Kidney (tissue), 14 donors: ENCODE results near the gene ZNF827. TPM values are rescaled to one million over a fixed set of nuclear protein-coding genes. Genes with fewer than 3 reads are reported as not detected.

Experiments used
- DNase-seq, 5 donors: peaks; one replicate each; pipeline ENCODE4 v3.0.0-alpha.2; 2013 to 2020
- FAIRE-seq: peaks from 2 replicates; lab custom pipeline; 2012; peaks lifted over from hg19 to GRCh38; lab: Jason Lieb, UNC
- H3K27ac ChIP-seq, 2 donors: one replicate each; pipeline ENCODE4 v1.7.0; 2013; ENCODE audit warnings: low read depth in 2 of 2, low read length in 2 of 2, inconsistent platforms in 1 of 2
- H3K27me3 ChIP-seq: one replicate; pipeline ENCODE4 v1.7.1; 2013; ENCODE audit warnings: low read length, inconsistent platforms; ENCODE audit not compliant: control insufficient read depth, insufficient read depth
- H3K36me3 ChIP-seq, 3 donors: one replicate each; pipeline versions ENCODE4 v1.7.0 to v1.7.1; 2013; ENCODE audit warnings: low read length in 3 of 3, control low read depth in 1 of 3, inconsistent platforms in 1 of 3; ENCODE audit not compliant: insufficient read depth in 3 of 3, control insufficient read depth in 2 of 3
- H3K4me1 ChIP-seq, 3 donors: one replicate each; pipeline versions ENCODE4 v1.7.0 to v1.7.1; 2013; ENCODE audit warnings: low read length in 3 of 3, inconsistent platforms in 1 of 3, low read depth in 1 of 3; ENCODE audit not compliant: control insufficient read depth in 2 of 3, insufficient read depth in 2 of 3
- H3K4me3 ChIP-seq, 3 donors: one replicate each; pipeline versions ENCODE4 v1.7.0 to v1.8.1; 2013; ENCODE audit warnings: low read length in 3 of 3, control low read depth in 1 of 3, inconsistent platforms in 1 of 3
- H3K9ac ChIP-seq, 3 donors: one replicate each; pipeline versions ENCODE4 v1.7.0 to v1.7.1; 2013; ENCODE audit warnings: low read length in 3 of 3, control low read depth in 1 of 3, inconsistent platforms in 1 of 3
- H3K9me3 ChIP-seq, 3 donors: one replicate each; pipeline versions ENCODE4 v1.7.0 to v1.7.1; 2013; ENCODE audit warnings: low read length in 3 of 3, control low read depth in 1 of 3, inconsistent platforms in 1 of 3; ENCODE audit not compliant: control insufficient read depth in 2 of 3, insufficient read depth in 1 of 3
- intact Hi-C: fragments of 100-400 bp; cut with DNase I; formaldehyde crosslinking; loops from one replicate; pipeline ENCODE4 v1.11.1; 2022
- polyA plus RNA-seq: library from polyadenylated mRNA; stranded (reverse); fragments of 350-450 nt; fragmentation: Illumina TruSeq; extraction: RNeasy Lipid Tissue Mini Kit (QIAGEN cat#74804); gene quantifications from one replicate; pipeline ENCODE4 v1.2.3, GENCODE V29; 2014; ENCODE audit warnings: low read depth, low replicate concordance; ENCODE audit not compliant: insufficient read depth
- total RNA-seq: library from RNA; stranded (reverse); fragmentation: NEBNext Ultra II Directional; extraction: Animal tissue kit (Norgen Biotek cat#: 25700); gene quantifications from one replicate; pipeline ENCODE4 v1.2.1, GENCODE V29; 2021
- TF ChIP-seq, protein P1 (sequence below): IDR thresholded peaks from 3 replicates; pipeline ENCODE4 v1.5.1; 2012; ENCODE audit warnings: mild to moderate bottlenecking, moderate library complexity, borderline replicate concordance; ENCODE audit not compliant: insufficient read depth; ENCODE audit errors: extremely low read depth
- donor health status: control.
- donor health status: control.
- donor health status: control.
- donor health status: control.
- donor health status: control.
- donor health status: DM: yes; HTN: yes; CAD: no.
- donor health status: Normal renal cell carcinoma (clear cell type).

The ZNF827 gene
- total and polyA plus RNA-seq, 2 donors from 2014 or later = 3.5 to 22.6 TPM

DNA sequence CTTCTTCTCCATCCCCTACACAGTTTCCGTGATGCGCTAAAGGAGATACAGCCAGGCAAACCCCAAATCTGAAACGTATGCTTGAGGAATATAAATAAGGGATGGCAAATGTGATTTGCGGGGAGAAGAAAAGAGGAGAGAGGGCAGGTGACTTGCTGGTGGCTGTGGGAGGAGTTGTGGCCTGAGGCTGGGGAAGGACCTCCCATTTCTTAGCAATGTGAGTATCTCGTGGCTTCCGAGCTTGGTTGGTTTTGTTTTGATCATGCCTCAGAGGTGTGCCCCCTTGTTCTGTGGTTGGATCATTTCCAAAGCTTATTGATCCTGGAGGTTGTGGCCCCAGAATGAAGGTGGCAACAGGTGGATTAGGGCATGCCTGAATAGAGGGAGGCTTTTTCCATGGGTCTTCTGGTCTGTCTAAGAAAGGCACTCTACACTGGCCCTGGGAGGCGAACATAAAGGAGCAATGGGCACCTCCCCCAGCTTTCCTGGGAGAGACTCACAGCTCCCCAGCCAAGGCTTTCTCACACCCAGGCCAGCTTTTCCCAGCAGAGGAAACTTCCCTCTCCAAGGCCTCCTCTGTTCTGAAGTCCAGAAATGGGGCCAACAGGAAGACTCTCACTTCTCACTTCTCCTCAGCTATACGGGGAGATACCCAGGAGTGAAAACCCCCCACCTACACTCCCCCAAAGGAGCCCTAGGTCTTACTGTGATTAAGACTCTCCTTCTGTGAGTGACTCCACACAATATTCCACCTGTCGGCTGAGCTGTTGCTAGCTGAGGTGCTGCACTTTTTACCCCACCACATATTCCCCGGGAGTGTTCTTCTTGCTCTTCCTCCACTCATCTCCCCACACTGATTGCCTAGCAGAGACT is 218.6 kb downstream of the ZNF827 start:
- Histone ChIP-seq H3K36me3 (no peaks in the 10 kb centered on the region), H3K4me1 (peaks cover 0 to 6% (median 0%) of the 10 kb centered on the region in 3 donors), H3K9ac (no peak overlapping the region), H3K4me3 (no peak overlapping the region), H3K9me3 (no peaks in the 10 kb centered on the region), H3K27ac (peak overlapping the region; percentile 36 to 48), H3K27me3 (no peaks in the 10 kb centered on the region)
- intact Hi-C loops = no loop called here
- FAIRE-seq (no peak), DNase-seq (peak in 1 of 5 donors; percentile 24)
- TF ChIP-seq, protein P1, sequence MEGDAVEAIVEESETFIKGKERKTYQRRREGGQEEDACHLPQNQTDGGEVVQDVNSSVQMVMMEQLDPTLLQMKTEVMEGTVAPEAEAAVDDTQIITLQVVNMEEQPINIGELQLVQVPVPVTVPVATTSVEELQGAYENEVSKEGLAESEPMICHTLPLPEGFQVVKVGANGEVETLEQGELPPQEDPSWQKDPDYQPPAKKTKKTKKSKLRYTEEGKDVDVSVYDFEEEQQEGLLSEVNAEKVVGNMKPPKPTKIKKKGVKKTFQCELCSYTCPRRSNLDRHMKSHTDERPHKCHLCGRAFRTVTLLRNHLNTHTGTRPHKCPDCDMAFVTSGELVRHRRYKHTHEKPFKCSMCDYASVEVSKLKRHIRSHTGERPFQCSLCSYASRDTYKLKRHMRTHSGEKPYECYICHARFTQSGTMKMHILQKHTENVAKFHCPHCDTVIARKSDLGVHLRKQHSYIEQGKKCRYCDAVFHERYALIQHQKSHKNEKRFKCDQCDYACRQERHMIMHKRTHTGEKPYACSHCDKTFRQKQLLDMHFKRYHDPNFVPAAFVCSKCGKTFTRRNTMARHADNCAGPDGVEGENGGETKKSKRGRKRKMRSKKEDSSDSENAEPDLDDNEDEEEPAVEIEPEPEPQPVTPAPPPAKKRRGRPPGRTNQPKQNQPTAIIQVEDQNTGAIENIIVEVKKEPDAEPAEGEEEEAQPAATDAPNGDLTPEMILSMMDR = no peak

DNA sequence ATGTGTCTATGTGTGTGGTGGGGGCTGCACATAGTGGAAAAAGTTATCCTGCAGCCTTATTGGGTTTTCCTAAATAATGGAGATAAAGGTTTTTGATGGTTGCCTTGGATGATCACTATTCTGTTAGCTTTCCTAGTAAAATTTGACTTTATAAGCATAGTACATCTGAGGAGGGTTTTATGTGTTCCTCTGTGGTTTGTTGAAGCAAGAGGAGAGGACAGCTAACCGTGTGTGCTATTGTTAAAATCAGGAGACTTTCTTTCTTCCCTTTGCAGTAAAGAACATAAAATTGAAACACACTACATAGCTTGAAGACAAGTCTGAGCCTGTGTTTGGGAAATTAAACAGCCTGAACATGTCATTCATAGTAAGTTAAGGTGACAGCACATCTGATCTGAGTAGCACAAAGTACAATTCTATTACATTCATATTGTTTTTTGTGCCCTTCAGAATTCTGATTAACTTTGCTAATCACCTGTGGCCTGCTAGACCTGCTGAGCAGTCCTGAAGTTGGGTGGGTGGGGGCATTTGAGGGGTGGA is 221.9 kb downstream of the ZNF827 start:
- DNase-seq = no peak
- Histone ChIP-seq H3K27me3 (no peaks in the 10 kb centered on the region), H3K9me3 (no peaks in the 10 kb centered on the region), H3K36me3 (no peaks in the 10 kb centered on the region), H3K4me3 (no peak overlapping the region), H3K27ac (no peak overlapping the region), H3K9ac (no peak overlapping the region), H3K4me1 (peaks cover 0 to 6% (median 0%) of the 10 kb centered on the region in 3 donors)
- intact Hi-C loops = no loop called here
- TF ChIP-seq, protein P1 = no peak
- FAIRE-seq = no peak

DNA sequence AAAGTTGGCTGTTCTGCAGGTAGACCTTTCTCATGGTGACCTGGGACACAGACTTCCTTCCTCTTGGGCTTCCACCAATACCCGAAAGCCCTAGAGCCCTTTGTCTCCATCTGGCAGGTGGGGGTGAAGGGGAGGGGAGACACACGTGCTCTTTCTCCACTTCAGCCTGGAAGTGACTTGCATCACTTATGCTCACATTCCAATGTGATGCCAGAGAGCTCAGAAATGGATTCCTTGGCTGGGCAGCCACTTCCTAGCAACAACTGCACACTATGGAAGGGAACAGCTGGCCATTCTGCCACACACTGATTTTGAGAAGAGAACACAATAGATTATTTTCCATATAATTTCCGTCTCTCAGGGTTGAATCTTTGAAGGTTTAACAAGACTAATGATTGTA is 222.4 kb downstream of the ZNF827 start:
- FAIRE-seq = no peak
- Histone ChIP-seq H3K27ac (no peak overlapping the region), H3K4me1 (peaks cover 0 to 6% (median 0%) of the 10 kb centered on the region in 3 donors), H3K4me3 (no peak overlapping the region), H3K9me3 (no peaks in the 10 kb centered on the region), H3K9ac (no peak overlapping the region), H3K27me3 (no peaks in the 10 kb centered on the region), H3K36me3 (no peaks in the 10 kb centered on the region)
- TF ChIP-seq, protein P1 = no peak
- no peak for DNase-seq
- intact Hi-C loops = no loop called here
